HEK293 (cell line): ENCODE data around the gene OPN1MW3.
"Not testable (repeated sequence)": the region's sequence is repeated elsewhere in the genome, so short reads cannot be mapped to it uniquely, and the experiment has no call there.

ENCODE experiments used
- CTCF ChIA-PET: fragments of 350-600 bp; formaldehyde crosslinking; extraction: SDS; loops from one replicate; lab custom pipeline; 2021; ENCODE audit warnings: antibody characterized with exemption; lab: Yijun Ruan, JAX
- POLR2A ChIA-PET: fragments of 300-600 bp; formaldehyde crosslinking; extraction: SDS; loops from one replicate; lab custom pipeline; 2020; ENCODE audit warnings: antibody characterized with exemption, inconsistent platforms; lab: Yijun Ruan, JAX
- H3K27ac ChIP-seq: fragments of 200-500 bp; sonication (Bioruptor generic); 2 replicates; pipeline ENCODE4 v1.5.1; 2014; ENCODE audit warnings: low read depth, low read length, control low read depth, inconsistent platforms; ENCODE audit errors: extremely low read depth
- H3K36me3 ChIP-seq, 2 experiments: fragments of 200-500 bp in 1 of 2; sonication (Bioruptor generic) in 1 of 2; 1 replicate in 1 of 2; 2 replicates in 1 of 2; pipeline ENCODE4 v1.5.1; 2014 to 2017; ENCODE audit warnings: inconsistent platforms in 2 of 2, low read length in 2 of 2; ENCODE audit not compliant: control insufficient read depth in 2 of 2, insufficient read depth in 1 of 2
- H3K4me1 ChIP-seq: fragments of 200-500 bp; sonication (Bioruptor generic); 2 replicates; pipeline ENCODE4 v1.5.1; 2014; ENCODE audit warnings: mild to moderate bottlenecking, low read length, inconsistent platforms; ENCODE audit not compliant: control insufficient read depth, insufficient read depth
- H3K4me3 ChIP-seq: 2 replicates; pipeline ENCODE4 v1.5.1; 2011; ENCODE audit warnings: low read depth, mild to moderate bottlenecking, control low read depth, low read length, moderate library complexity
- H3K9me3 ChIP-seq: fragments of 200-500 bp; sonication (Bioruptor generic); 2 replicates; pipeline ENCODE4 v1.5.1; 2014; ENCODE audit warnings: low read depth, low read length, inconsistent platforms; ENCODE audit not compliant: control insufficient read depth, insufficient read depth

The OPN1MW3 gene

GRCh38 chrX:154247377-154248045, 9.9 kb upstream of the OPN1MW3 start:
- H3K4me1 ChIP-seq, CTCF ChIA-PET, H3K4me3 ChIP-seq, H3K36me3 ChIP-seq, H3K27ac ChIP-seq, POLR2A ChIA-PET, H3K9me3 ChIP-seq: not testable (repeated sequence)

GRCh38 chrX:154248076-154248475, 9.3 kb upstream of the OPN1MW3 start:
- H3K4me3 ChIP-seq, H3K4me1 ChIP-seq, H3K36me3 ChIP-seq, H3K27ac ChIP-seq, CTCF ChIA-PET, POLR2A ChIA-PET, H3K9me3 ChIP-seq: not testable (repeated sequence)

- POLR2A ChIA-PET, CTCF ChIA-PET, H3K27ac ChIP-seq, H3K9me3 ChIP-seq, H3K4me1 ChIP-seq, H3K4me3 ChIP-seq, H3K36me3 ChIP-seq: not testable (repeated sequence)
These were observed 1.3 kb downstream of the OPN1MW3 start for GRCh38 chrX:154258711-154259110.

GRCh38 chrX:154263072-154263471, 5.7 kb downstream of the OPN1MW3 start:
- CTCF ChIA-PET, H3K9me3 ChIP-seq, POLR2A ChIA-PET, H3K4me3 ChIP-seq, H3K36me3 ChIP-seq, H3K4me1 ChIP-seq, H3K27ac ChIP-seq: not testable (repeated sequence)

- H3K4me3 ChIP-seq, H3K4me1 ChIP-seq, H3K9me3 ChIP-seq, H3K27ac ChIP-seq, POLR2A ChIA-PET, H3K36me3 ChIP-seq, CTCF ChIA-PET: not testable (repeated sequence)
These were observed 11.9 kb downstream of the OPN1MW3 start for GRCh38 chrX:154269245-154269644.

- H3K36me3 ChIP-seq, POLR2A ChIA-PET, H3K4me1 ChIP-seq, H3K27ac ChIP-seq, H3K9me3 ChIP-seq, H3K4me3 ChIP-seq, CTCF ChIA-PET: not testable (repeated sequence)
These were observed 27.3 kb downstream of the OPN1MW3 start for GRCh38 chrX:154284489-154285338.

GRCh38 chrX:154286406-154286805, 29.0 kb downstream of the OPN1MW3 start:
- H3K4me1 ChIP-seq, H3K36me3 ChIP-seq, H3K4me3 ChIP-seq, POLR2A ChIA-PET, CTCF ChIA-PET, H3K27ac ChIP-seq, H3K9me3 ChIP-seq: not testable (repeated sequence)
